Nephron progenitor cell (in vitro differentiated cells): ENCODE measurements around the gene ZFPM1.

ENCODE experiments used
- DNase-seq: peaks from one replicate; pipeline ENCODE4 v3.0.0; 2021
- H3K27ac Mint-ChIP-seq: 2 replicates; pipeline ENCODE4 v1.8.0; 2021; ENCODE audit warnings: mild to moderate bottlenecking, moderate library complexity, mixed read lengths
- H3K27me3 Mint-ChIP-seq: 2 replicates; pipeline ENCODE4 v1.8.0; 2021; ENCODE audit warnings: mild to moderate bottlenecking, low read depth, mixed read lengths; ENCODE audit not compliant: poor library complexity
- H3K36me3 Mint-ChIP-seq: 2 replicates; pipeline ENCODE4 v1.8.0; 2021; ENCODE audit warnings: low read depth, mixed read lengths
- H3K4me1 Mint-ChIP-seq: 2 replicates; pipeline ENCODE4 v1.8.0; 2021; ENCODE audit warnings: mixed read lengths
- H3K4me3 Mint-ChIP-seq: 2 replicates; pipeline ENCODE4 v1.8.0; 2021; ENCODE audit warnings: mild to moderate bottlenecking, moderate library complexity, mixed read lengths
- H3K9me3 Mint-ChIP-seq: 2 replicates; pipeline ENCODE4 v1.8.0; 2021; ENCODE audit warnings: mild to moderate bottlenecking, moderate library complexity, mixed read lengths
- CTCF ChIP-seq: fragments of 200-600 bp; sonication (generic); IDR thresholded peaks from 2 replicates; pipeline ENCODE4 v1.5.0; 2021; ENCODE audit warnings: antibody characterized with exemption

ZFPM1 gene

GRCh38 chr16:88506723-88507122, 53.6 kb downstream of the ZFPM1 start:
- H3K4me1 Mint-ChIP-seq: peaks cover 6% of the 10 kb centered on the region
- H3K4me3 Mint-ChIP-seq: no peak overlapping the region
- H3K27me3 Mint-ChIP-seq: no peaks in the 10 kb centered on the region
- H3K27ac Mint-ChIP-seq: no peak overlapping the region
- no peaks in the 10 kb centered on the region for H3K36me3 Mint-ChIP-seq
- TF ChIP-seq CTCF: no peak
- no peaks in the 10 kb centered on the region for H3K9me3 Mint-ChIP-seq
- DNase-seq: no peak

- H3K27me3 Mint-ChIP-seq: no peaks in the 10 kb centered on the region
- no peak for DNase-seq
- TF ChIP-seq CTCF: no peak
- no peaks in the 10 kb centered on the region for H3K36me3 Mint-ChIP-seq
- H3K4me3 Mint-ChIP-seq: no peak overlapping the region
- H3K9me3 Mint-ChIP-seq: no peaks in the 10 kb centered on the region
- H3K4me1 Mint-ChIP-seq: peaks cover 6% of the 10 kb centered on the region
- H3K27ac Mint-ChIP-seq: no peak overlapping the region
Measured at GRCh38 chr16:88507231-88507743, 54.2 kb downstream of the ZFPM1 start.

- Mint-ChIP-seq H3K4me3 (no peak overlapping the region), H3K27ac (no peak overlapping the region), H3K27me3 (no peaks in the 10 kb centered on the region), H3K9me3 (no peaks in the 10 kb centered on the region), H3K4me1 (peaks cover 6% of the 10 kb centered on the region), H3K36me3 (no peaks in the 10 kb centered on the region)
- no peak for TF ChIP-seq CTCF
- DNase-seq: no peak
Measured at GRCh38 chr16:88508376-88508867, 55.3 kb downstream of the ZFPM1 start.

GRCh38 chr16:88508868-88509748, 56.0 kb downstream of the ZFPM1 start:
- no peak for DNase-seq
- no peaks in the 10 kb centered on the region for H3K36me3 Mint-ChIP-seq
- peaks cover 6% of the 10 kb centered on the region for H3K4me1 Mint-ChIP-seq
- H3K4me3 Mint-ChIP-seq: no peak overlapping the region
- H3K9me3 Mint-ChIP-seq: no peaks in the 10 kb centered on the region
- H3K27ac Mint-ChIP-seq: no peak overlapping the region
- no peak for TF ChIP-seq CTCF
- no peaks in the 10 kb centered on the region for H3K27me3 Mint-ChIP-seq

GRCh38 chr16:88509749-88510069, 56.6 kb downstream of the ZFPM1 start:
- no peak for TF ChIP-seq CTCF
- no peak overlapping the region for H3K27ac Mint-ChIP-seq
- no peaks in the 10 kb centered on the region for H3K9me3 Mint-ChIP-seq
- no peak overlapping the region for H3K4me3 Mint-ChIP-seq
- H3K27me3 Mint-ChIP-seq: no peaks in the 10 kb centered on the region
- peaks cover 6% of the 10 kb centered on the region for H3K4me1 Mint-ChIP-seq
- H3K36me3 Mint-ChIP-seq: no peaks in the 10 kb centered on the region
- no peak for DNase-seq
